Peyer's patch (tissue), 4 donors: Measurements from ENCODE around the gene NOTCH4.

Source experiments
- POLR2A ChIP-seq, 2 donors: fragments of 450-650 bp; IDR thresholded peaks; one replicate each; pipeline ENCODE4 v1.5.1; 2017; ENCODE audit warnings: antibody characterized with exemption in 2 of 2, mild to moderate bottlenecking in 2 of 2, moderate library complexity in 2 of 2
- TF ChIP-seq, protein P1 (sequence below), 6 experiments: fragments of 450-650 bp in 4 of 6; fragments of 200-600 bp in 2 of 6; sonication (generic) in 1 of 6; IDR thresholded peaks; one replicate each; pipeline ENCODE4 v1.5.1; 2017 to 2019; ENCODE audit warnings: antibody characterized with exemption in 6 of 6, mild to moderate bottlenecking in 3 of 6, moderate library complexity in 1 of 6

DNA sequence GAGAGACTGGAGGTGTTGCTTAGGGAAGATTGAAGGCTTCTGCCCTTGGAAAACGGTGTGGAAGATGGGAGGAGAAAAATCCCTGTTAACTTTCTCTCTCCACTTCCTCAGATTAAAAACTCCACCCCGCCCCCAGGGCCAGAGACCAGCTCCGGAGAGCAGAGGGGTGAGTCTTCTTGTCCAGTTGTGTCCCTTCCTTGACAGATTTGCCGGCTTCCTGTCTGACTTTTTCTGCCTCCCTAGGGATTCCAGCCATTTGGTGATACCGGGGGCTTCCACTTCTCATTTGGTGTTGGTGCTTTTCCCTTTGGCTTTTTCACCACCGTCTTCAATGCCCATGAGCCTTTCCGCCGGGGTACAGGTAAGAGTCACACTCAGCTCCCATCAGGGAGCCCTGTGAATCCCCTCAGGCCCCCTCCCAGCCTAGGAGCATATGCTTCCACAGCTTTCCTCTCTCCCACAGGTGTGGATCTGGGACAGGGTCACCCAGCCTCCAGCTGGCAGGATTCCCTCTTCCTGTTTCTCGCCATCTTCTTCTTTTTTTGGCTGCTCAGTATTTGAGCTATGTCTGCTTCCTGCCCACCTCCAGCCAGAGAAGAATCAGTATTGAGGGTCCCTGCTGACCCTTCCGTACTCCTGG, 44.0 kb downstream of the NOTCH4 start:
- TF ChIP-seq, protein P1, sequence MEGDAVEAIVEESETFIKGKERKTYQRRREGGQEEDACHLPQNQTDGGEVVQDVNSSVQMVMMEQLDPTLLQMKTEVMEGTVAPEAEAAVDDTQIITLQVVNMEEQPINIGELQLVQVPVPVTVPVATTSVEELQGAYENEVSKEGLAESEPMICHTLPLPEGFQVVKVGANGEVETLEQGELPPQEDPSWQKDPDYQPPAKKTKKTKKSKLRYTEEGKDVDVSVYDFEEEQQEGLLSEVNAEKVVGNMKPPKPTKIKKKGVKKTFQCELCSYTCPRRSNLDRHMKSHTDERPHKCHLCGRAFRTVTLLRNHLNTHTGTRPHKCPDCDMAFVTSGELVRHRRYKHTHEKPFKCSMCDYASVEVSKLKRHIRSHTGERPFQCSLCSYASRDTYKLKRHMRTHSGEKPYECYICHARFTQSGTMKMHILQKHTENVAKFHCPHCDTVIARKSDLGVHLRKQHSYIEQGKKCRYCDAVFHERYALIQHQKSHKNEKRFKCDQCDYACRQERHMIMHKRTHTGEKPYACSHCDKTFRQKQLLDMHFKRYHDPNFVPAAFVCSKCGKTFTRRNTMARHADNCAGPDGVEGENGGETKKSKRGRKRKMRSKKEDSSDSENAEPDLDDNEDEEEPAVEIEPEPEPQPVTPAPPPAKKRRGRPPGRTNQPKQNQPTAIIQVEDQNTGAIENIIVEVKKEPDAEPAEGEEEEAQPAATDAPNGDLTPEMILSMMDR (IDR thresholded peaks at IDR 0.05) = no peak
- no peak for TF ChIP-seq POLR2A (IDR thresholded peaks at IDR 0.05)
